ENCODE measurements around the gene ARHGEF5.

DNA sequence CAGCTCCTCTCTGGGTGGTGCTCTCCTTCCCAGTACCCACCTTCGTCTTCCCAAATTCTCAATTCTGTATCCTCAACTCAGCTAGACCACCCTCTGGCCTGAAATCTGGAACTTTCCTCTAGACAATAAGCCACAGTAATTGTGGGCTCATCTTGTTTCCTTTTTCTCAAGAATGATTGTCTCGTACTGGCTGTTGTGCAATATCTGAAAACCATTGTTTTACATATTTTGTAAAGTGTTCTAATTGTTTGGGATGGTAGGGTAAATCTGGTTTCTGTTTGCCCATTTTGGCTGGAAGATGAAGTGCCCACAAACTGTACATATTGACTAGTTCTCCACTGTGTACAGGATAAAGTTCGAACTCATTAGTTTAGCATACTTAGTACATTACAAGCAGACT lies 59.6 kb downstream of the ARHGEF5 start:
- TF ChIP-seq, protein P1, sequence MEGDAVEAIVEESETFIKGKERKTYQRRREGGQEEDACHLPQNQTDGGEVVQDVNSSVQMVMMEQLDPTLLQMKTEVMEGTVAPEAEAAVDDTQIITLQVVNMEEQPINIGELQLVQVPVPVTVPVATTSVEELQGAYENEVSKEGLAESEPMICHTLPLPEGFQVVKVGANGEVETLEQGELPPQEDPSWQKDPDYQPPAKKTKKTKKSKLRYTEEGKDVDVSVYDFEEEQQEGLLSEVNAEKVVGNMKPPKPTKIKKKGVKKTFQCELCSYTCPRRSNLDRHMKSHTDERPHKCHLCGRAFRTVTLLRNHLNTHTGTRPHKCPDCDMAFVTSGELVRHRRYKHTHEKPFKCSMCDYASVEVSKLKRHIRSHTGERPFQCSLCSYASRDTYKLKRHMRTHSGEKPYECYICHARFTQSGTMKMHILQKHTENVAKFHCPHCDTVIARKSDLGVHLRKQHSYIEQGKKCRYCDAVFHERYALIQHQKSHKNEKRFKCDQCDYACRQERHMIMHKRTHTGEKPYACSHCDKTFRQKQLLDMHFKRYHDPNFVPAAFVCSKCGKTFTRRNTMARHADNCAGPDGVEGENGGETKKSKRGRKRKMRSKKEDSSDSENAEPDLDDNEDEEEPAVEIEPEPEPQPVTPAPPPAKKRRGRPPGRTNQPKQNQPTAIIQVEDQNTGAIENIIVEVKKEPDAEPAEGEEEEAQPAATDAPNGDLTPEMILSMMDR (IDR thresholded peaks at IDR 0.05), result no peak
- TF ChIP-seq EZH2 (IDR thresholded peaks at IDR 0.05; ENCODE audit: borderline replicate concordance, insufficient read depth, low read depth, low read length, poor library complexity, severe bottlenecking), result no peak
